ENCODE results near the gene ANO7.

DNA sequence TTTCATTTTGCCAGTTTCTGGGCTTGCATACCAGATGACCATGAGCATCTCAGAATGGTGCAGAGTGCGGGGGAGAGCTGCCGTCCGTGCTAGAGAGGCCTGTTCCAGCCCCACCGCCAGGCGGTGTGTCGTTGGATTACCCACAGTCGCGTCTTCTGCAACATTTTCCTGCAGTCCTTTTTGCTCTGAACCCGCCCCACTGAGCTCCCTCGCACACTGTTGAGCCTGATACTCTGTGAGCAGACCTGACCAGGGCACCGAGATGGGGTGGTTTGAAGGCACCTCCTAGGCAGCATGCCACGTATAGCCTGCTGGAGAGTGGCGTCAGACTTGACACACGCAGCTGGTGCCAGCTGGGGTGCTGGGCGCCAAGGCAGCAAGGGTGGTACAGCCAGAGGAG, 20.1 kb upstream of the ANO7 start:
- TF ChIP-seq, protein P1, sequence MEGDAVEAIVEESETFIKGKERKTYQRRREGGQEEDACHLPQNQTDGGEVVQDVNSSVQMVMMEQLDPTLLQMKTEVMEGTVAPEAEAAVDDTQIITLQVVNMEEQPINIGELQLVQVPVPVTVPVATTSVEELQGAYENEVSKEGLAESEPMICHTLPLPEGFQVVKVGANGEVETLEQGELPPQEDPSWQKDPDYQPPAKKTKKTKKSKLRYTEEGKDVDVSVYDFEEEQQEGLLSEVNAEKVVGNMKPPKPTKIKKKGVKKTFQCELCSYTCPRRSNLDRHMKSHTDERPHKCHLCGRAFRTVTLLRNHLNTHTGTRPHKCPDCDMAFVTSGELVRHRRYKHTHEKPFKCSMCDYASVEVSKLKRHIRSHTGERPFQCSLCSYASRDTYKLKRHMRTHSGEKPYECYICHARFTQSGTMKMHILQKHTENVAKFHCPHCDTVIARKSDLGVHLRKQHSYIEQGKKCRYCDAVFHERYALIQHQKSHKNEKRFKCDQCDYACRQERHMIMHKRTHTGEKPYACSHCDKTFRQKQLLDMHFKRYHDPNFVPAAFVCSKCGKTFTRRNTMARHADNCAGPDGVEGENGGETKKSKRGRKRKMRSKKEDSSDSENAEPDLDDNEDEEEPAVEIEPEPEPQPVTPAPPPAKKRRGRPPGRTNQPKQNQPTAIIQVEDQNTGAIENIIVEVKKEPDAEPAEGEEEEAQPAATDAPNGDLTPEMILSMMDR (IDR thresholded peaks at IDR 0.05) = no peak
- TF ChIP-seq, protein P2, sequence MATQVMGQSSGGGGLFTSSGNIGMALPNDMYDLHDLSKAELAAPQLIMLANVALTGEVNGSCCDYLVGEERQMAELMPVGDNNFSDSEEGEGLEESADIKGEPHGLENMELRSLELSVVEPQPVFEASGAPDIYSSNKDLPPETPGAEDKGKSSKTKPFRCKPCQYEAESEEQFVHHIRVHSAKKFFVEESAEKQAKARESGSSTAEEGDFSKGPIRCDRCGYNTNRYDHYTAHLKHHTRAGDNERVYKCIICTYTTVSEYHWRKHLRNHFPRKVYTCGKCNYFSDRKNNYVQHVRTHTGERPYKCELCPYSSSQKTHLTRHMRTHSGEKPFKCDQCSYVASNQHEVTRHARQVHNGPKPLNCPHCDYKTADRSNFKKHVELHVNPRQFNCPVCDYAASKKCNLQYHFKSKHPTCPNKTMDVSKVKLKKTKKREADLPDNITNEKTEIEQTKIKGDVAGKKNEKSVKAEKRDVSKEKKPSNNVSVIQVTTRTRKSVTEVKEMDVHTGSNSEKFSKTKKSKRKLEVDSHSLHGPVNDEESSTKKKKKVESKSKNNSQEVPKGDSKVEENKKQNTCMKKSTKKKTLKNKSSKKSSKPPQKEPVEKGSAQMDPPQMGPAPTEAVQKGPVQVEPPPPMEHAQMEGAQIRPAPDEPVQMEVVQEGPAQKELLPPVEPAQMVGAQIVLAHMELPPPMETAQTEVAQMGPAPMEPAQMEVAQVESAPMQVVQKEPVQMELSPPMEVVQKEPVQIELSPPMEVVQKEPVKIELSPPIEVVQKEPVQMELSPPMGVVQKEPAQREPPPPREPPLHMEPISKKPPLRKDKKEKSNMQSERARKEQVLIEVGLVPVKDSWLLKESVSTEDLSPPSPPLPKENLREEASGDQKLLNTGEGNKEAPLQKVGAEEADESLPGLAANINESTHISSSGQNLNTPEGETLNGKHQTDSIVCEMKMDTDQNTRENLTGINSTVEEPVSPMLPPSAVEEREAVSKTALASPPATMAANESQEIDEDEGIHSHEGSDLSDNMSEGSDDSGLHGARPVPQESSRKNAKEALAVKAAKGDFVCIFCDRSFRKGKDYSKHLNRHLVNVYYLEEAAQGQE (IDR thresholded peaks at IDR 0.05; ENCODE audit: insufficient read depth in 1 of 2, low read depth in 2 of 2, low read length in 1 of 2) = no peak
- TF ChIP-seq POLR2AphosphoS5 (IDR thresholded peaks at IDR 0.05; ENCODE audit: low read depth, low read length) (no peak), SIN3A (IDR thresholded peaks at IDR 0.05; ENCODE audit: borderline replicate concordance, insufficient read depth, low read depth, low read length) (no peak)
